WTC11 (cell line): ENCODE measurements around the gene PKP1. TPM values are rescaled to one million over a fixed set of nuclear protein-coding genes. Genes with fewer than 3 reads are reported as not detected.

Experiments used
- ATAC-seq: fragments of 200-7000 bp; cut with Tn5 transposase; 2 replicates; pipeline ENCODE4 v1.10.0; 2021; ENCODE audit warnings: mild to moderate bottlenecking, moderate library complexity
- CTCF ChIA-PET: fragments of 300-600 bp; sonication (Branson Sonifier 250); formaldehyde crosslinking; loops from one replicate; lab custom pipeline; 2021; ENCODE audit warnings: antibody characterized with exemption; lab: Charles Lee
- POLR2A ChIA-PET: fragments of 350-600 bp; sonication (Branson Sonifier 250); formaldehyde crosslinking; loops from one replicate; lab custom pipeline; 2021; ENCODE audit warnings: antibody characterized with exemption; lab: Charles Lee
- DNase-seq: peaks from one replicate; pipeline ENCODE4 v3.0.0; 2021; ENCODE audit warnings: low spot score
- H3K27ac Mint-ChIP-seq: 2 replicates; pipeline ENCODE4 v1.8.0; 2021; ENCODE audit warnings: mixed read lengths
- H3K27me3 Mint-ChIP-seq: 2 replicates; pipeline ENCODE4 v1.8.0; 2021; ENCODE audit warnings: low read depth, mild to moderate bottlenecking, moderate library complexity, mixed read lengths
- H3K36me3 Mint-ChIP-seq: 2 replicates; pipeline ENCODE4 v1.8.0; 2021; ENCODE audit warnings: mixed read lengths
- H3K4me1 Mint-ChIP-seq: 2 replicates; pipeline ENCODE4 v1.8.0; 2022; ENCODE audit warnings: mixed read lengths
- H3K4me3 Mint-ChIP-seq: 2 replicates; pipeline ENCODE4 v1.8.0; 2021; ENCODE audit warnings: mild to moderate bottlenecking, moderate library complexity, mixed read lengths
- H3K9me3 Mint-ChIP-seq: 2 replicates; pipeline ENCODE4 v1.8.0; 2021; ENCODE audit warnings: mixed read lengths
- ATF3 ChIP-seq: sonication (generic); formaldehyde crosslinking; conservative IDR thresholded peaks from 2 replicates; pipeline ENCODE4 v1.8.1; 2022; ENCODE audit warnings: mild to moderate bottlenecking, missing genetic modification reagents
- ELF4 ChIP-seq: sonication (generic); formaldehyde crosslinking; IDR thresholded peaks from 2 replicates; pipeline ENCODE4 v1.8.1; 2022; ENCODE audit warnings: low read depth, mild to moderate bottlenecking, moderate library complexity, missing genetic modification reagents
- FOXJ3 ChIP-seq: sonication (generic); formaldehyde crosslinking; IDR thresholded peaks from 2 replicates; pipeline ENCODE4 v1.9.0; 2021; ENCODE audit warnings: missing genetic modification reagents, mild to moderate bottlenecking, borderline replicate concordance
- GABPB1 ChIP-seq: sonication (generic); formaldehyde crosslinking; IDR thresholded peaks from 2 replicates; pipeline ENCODE4 v1.8.1; 2023; ENCODE audit warnings: mild to moderate bottlenecking, missing genetic modification reagents
- GRHL2 ChIP-seq: fragments of 250-450 bp; sonication (Bioruptor Pico); IDR thresholded peaks from 2 replicates; pipeline ENCODE4 v1.8.0; 2022; ENCODE audit warnings: mild to moderate bottlenecking, moderate library complexity; ENCODE audit not compliant: insufficient replicate concordance, severe bottlenecking
- GTF2I ChIP-seq: fragments of 250-450 bp; sonication (Bioruptor Pico); conservative IDR thresholded peaks from 2 replicates; pipeline ENCODE4 v1.4.0; 2021; ENCODE audit warnings: mild to moderate bottlenecking
- JAZF1 ChIP-seq: fragments of 250-450 bp; sonication (Bioruptor Pico); IDR thresholded peaks from 2 replicates; pipeline ENCODE4 v1.9.0; 2021; ENCODE audit warnings: moderate library complexity, mild to moderate bottlenecking, inconsistent platforms
- NFYB ChIP-seq: sonication (generic); formaldehyde crosslinking; conservative IDR thresholded peaks from 2 replicates; pipeline ENCODE4 v1.8.0; 2022; ENCODE audit warnings: low read depth, missing genetic modification reagents
- NR1H2 ChIP-seq: sonication (generic); formaldehyde crosslinking; IDR thresholded peaks from 2 replicates; pipeline ENCODE4 v1.9.0; 2021; ENCODE audit warnings: mild to moderate bottlenecking, moderate library complexity, missing genetic modification reagents
- NR2C2 ChIP-seq: sonication (generic); formaldehyde crosslinking; IDR thresholded peaks from 2 replicates; pipeline ENCODE4 v1.8.0; 2022; ENCODE audit warnings: mild to moderate bottlenecking, missing genetic modification reagents
- NR3C1 ChIP-seq: sonication (generic); formaldehyde crosslinking; conservative IDR thresholded peaks from 2 replicates; pipeline ENCODE4 v1.8.1; 2023; ENCODE audit warnings: low read depth, mild to moderate bottlenecking, missing genetic modification reagents
- USF1 ChIP-seq: sonication (generic); formaldehyde crosslinking; IDR thresholded peaks from 2 replicates; pipeline ENCODE4 v1.8.0; 2022; ENCODE audit warnings: mild to moderate bottlenecking, missing genetic modification reagents
- USF2 ChIP-seq: sonication (generic); formaldehyde crosslinking; IDR thresholded peaks from 2 replicates; pipeline ENCODE4 v1.8.1; 2023; ENCODE audit warnings: mild to moderate bottlenecking, missing genetic modification reagents, moderate library complexity
- ZNF232 ChIP-seq: sonication (generic); formaldehyde crosslinking; IDR thresholded peaks from 2 replicates; pipeline ENCODE4 v1.8.0; 2022; ENCODE audit warnings: mild to moderate bottlenecking, missing genetic modification reagents
- ZNF263 ChIP-seq: sonication (generic); formaldehyde crosslinking; IDR thresholded peaks from 2 replicates; pipeline ENCODE4 v1.8.1; 2022; ENCODE audit warnings: low read depth, mild to moderate bottlenecking, moderate library complexity, missing genetic modification reagents
- ZNF317 ChIP-seq: sonication (generic); formaldehyde crosslinking; IDR thresholded peaks from 2 replicates; pipeline ENCODE4 v1.8.1; 2023; ENCODE audit warnings: low read depth, mild to moderate bottlenecking, moderate library complexity, missing genetic modification reagents, borderline replicate concordance
- ZNF416 ChIP-seq: fragments of 250-450 bp; sonication (Bioruptor Pico); IDR thresholded peaks from 2 replicates; pipeline ENCODE4 v1.9.0; 2021; ENCODE audit warnings: mild to moderate bottlenecking, inconsistent platforms
- total RNA-seq: library from RNA; stranded (reverse); gene quantifications from 3 replicates; pipeline ENCODE4 v1.2.3, GENCODE V29; 2021
- TF ChIP-seq, protein P1 (sequence below): sonication (generic); formaldehyde crosslinking; conservative IDR thresholded peaks from 2 replicates; pipeline ENCODE4 v1.8.1; 2023; ENCODE audit warnings: mild to moderate bottlenecking, low read depth, missing genetic modification reagents, moderate library complexity
- TF ChIP-seq, protein P2 (sequence below): sonication (generic); formaldehyde crosslinking; IDR thresholded peaks from 2 replicates; pipeline ENCODE4 v1.8.1; 2022; ENCODE audit warnings: missing genetic modification reagents, borderline replicate concordance
- TF ChIP-seq, protein P3 (sequence below): sonication (generic); formaldehyde crosslinking; IDR thresholded peaks from 2 replicates; pipeline ENCODE4 v1.8.1; 2023; ENCODE audit warnings: mild to moderate bottlenecking, missing genetic modification reagents, moderate library complexity
- TF ChIP-seq, protein P4 (sequence below): fragments of 250-450 bp; sonication (Bioruptor Pico); IDR thresholded peaks from 2 replicates; pipeline ENCODE4 v1.9.0; 2021; ENCODE audit warnings: mild to moderate bottlenecking
- TF ChIP-seq, protein P5 (sequence below): sonication (generic); formaldehyde crosslinking; IDR thresholded peaks from 2 replicates; pipeline ENCODE4 v1.8.0; 2022; ENCODE audit warnings: mild to moderate bottlenecking, missing genetic modification reagents
- TF ChIP-seq, protein P6 (sequence below): sonication (generic); formaldehyde crosslinking; IDR thresholded peaks from 2 replicates; pipeline ENCODE4 v1.8.0; 2023; ENCODE audit warnings: missing genetic modification reagents

Gene PKP1
- total RNA-seq, 1 experiment from 2014 or later: 0.24 TPM

GRCh38 chr1:201378804-201379203 is 95.5 kb downstream of the PKP1 start:
- Mint-ChIP-seq H3K9me3 (no peaks in the 10 kb centered on the region), H3K27ac (peak overlapping the region; percentile 75), H3K27me3 (no peaks in the 10 kb centered on the region), H3K4me3 (no peak overlapping the region), H3K4me1 (peaks cover 46% of the 10 kb centered on the region), H3K36me3 (no peaks in the 10 kb centered on the region)
- ATAC-seq (no peak), DNase-seq (no peak)
- no peak for TF ChIP-seq JAZF1
- TF ChIP-seq, protein P1, sequence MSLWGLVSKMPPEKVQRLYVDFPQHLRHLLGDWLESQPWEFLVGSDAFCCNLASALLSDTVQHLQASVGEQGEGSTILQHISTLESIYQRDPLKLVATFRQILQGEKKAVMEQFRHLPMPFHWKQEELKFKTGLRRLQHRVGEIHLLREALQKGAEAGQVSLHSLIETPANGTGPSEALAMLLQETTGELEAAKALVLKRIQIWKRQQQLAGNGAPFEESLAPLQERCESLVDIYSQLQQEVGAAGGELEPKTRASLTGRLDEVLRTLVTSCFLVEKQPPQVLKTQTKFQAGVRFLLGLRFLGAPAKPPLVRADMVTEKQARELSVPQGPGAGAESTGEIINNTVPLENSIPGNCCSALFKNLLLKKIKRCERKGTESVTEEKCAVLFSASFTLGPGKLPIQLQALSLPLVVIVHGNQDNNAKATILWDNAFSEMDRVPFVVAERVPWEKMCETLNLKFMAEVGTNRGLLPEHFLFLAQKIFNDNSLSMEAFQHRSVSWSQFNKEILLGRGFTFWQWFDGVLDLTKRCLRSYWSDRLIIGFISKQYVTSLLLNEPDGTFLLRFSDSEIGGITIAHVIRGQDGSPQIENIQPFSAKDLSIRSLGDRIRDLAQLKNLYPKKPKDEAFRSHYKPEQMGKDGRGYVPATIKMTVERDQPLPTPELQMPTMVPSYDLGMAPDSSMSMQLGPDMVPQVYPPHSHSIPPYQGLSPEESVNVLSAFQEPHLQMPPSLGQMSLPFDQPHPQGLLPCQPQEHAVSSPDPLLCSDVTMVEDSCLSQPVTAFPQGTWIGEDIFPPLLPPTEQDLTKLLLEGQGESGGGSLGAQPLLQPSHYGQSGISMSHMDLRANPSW: no peak
- no peak for TF ChIP-seq ZNF317 (CRISPR knock-in tag)
- no peak for TF ChIP-seq GRHL2 (CRISPR knock-in tag)
- TF ChIP-seq ZNF416: no peak
- TF ChIP-seq GABPB1 (CRISPR knock-in tag): no peak
- no peak for TF ChIP-seq ATF3
- TF ChIP-seq GTF2I (CRISPR knock-in tag): no peak
- no peak for TF ChIP-seq USF1 (CRISPR knock-in tag)
- TF ChIP-seq, protein P2, sequence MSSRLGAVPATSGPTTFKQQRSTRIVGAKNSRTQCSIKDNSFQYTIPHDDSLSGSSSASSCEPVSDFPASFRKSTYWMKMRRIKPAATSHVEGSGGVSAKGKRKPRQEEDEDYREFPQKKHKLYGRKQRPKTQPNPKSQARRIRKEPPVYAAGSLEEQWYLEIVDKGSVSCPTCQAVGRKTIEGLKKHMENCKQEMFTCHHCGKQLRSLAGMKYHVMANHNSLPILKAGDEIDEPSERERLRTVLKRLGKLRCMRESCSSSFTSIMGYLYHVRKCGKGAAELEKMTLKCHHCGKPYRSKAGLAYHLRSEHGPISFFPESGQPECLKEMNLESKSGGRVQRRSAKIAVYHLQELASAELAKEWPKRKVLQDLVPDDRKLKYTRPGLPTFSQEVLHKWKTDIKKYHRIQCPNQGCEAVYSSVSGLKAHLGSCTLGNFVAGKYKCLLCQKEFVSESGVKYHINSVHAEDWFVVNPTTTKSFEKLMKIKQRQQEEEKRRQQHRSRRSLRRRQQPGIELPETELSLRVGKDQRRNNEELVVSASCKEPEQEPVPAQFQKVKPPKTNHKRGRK (CRISPR knock-in tag): no peak
- no peak for TF ChIP-seq FOXJ3 (CRISPR knock-in tag)
- TF ChIP-seq NR1H2 (CRISPR knock-in tag): no peak
- no peak for TF ChIP-seq ZNF232 (CRISPR knock-in tag)
- ChIA-PET POLR2A (no interaction called here), CTCF (interaction anchor here (0.7 to 5.6 kb wide), 3 partner anchors 18 to 58 kb away, joined by 3 to 82 read pairs (median 3); no protein-coding TSS in a partner anchor)

GRCh38 chr1:201379733-201380242 is 96.5 kb downstream of the PKP1 start:
- DNase-seq (no peak), ATAC-seq (no peak)
- Mint-ChIP-seq H3K36me3 (no peaks in the 10 kb centered on the region), H3K4me3 (no peak overlapping the region), H3K9me3 (no peaks in the 10 kb centered on the region), H3K4me1 (peaks cover 38% of the 10 kb centered on the region), H3K27ac (no peak overlapping the region), H3K27me3 (no peaks in the 10 kb centered on the region)
- POLR2A ChIA-PET: no interaction called here
- CTCF ChIA-PET: interaction anchor here (1.5 kb wide), 1 partner anchor 29 kb away, joined by 3 read pairs; no protein-coding TSS in a partner anchor
- TF ChIP-seq ZNF263 (CRISPR knock-in tag) (no peak), NR2C2 (CRISPR knock-in tag) (no peak), NFYB (CRISPR knock-in tag) (no peak), ELF4 (CRISPR knock-in tag) (no peak), USF2 (CRISPR knock-in tag) (no peak), NR3C1 (CRISPR knock-in tag) (no peak)
- TF ChIP-seq, protein P3, sequence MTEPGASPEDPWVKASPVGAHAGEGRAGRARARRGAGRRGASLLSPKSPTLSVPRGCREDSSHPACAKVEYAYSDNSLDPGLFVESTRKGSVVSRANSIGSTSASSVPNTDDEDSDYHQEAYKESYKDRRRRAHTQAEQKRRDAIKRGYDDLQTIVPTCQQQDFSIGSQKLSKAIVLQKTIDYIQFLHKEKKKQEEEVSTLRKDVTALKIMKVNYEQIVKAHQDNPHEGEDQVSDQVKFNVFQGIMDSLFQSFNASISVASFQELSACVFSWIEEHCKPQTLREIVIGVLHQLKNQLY (CRISPR knock-in tag): no peak
- TF ChIP-seq, protein P4, sequence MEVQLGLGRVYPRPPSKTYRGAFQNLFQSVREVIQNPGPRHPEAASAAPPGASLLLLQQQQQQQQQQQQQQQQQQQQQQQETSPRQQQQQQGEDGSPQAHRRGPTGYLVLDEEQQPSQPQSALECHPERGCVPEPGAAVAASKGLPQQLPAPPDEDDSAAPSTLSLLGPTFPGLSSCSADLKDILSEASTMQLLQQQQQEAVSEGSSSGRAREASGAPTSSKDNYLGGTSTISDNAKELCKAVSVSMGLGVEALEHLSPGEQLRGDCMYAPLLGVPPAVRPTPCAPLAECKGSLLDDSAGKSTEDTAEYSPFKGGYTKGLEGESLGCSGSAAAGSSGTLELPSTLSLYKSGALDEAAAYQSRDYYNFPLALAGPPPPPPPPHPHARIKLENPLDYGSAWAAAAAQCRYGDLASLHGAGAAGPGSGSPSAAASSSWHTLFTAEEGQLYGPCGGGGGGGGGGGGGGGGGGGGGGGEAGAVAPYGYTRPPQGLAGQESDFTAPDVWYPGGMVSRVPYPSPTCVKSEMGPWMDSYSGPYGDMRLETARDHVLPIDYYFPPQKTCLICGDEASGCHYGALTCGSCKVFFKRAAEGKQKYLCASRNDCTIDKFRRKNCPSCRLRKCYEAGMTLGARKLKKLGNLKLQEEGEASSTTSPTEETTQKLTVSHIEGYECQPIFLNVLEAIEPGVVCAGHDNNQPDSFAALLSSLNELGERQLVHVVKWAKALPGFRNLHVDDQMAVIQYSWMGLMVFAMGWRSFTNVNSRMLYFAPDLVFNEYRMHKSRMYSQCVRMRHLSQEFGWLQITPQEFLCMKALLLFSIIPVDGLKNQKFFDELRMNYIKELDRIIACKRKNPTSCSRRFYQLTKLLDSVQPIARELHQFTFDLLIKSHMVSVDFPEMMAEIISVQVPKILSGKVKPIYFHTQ (CRISPR knock-in tag): no peak
- TF ChIP-seq, protein P5, sequence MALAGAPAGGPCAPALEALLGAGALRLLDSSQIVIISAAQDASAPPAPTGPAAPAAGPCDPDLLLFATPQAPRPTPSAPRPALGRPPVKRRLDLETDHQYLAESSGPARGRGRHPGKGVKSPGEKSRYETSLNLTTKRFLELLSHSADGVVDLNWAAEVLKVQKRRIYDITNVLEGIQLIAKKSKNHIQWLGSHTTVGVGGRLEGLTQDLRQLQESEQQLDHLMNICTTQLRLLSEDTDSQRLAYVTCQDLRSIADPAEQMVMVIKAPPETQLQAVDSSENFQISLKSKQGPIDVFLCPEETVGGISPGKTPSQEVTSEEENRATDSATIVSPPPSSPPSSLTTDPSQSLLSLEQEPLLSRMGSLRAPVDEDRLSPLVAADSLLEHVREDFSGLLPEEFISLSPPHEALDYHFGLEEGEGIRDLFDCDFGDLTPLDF (CRISPR knock-in tag): no peak
- TF ChIP-seq, protein P6, sequence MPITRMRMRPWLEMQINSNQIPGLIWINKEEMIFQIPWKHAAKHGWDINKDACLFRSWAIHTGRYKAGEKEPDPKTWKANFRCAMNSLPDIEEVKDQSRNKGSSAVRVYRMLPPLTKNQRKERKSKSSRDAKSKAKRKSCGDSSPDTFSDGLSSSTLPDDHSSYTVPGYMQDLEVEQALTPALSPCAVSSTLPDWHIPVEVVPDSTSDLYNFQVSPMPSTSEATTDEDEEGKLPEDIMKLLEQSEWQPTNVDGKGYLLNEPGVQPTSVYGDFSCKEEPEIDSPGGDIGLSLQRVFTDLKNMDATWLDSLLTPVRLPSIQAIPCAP (CRISPR knock-in tag): no peak
